NT2/D1 (cell line): ENCODE results near the gene PRTFDC1.

Experiments used
- SUZ12 ChIP-seq: IDR thresholded peaks from 2 replicates; pipeline ENCODE4 v1.6.1; 2011; ENCODE audit not compliant: insufficient read length, insufficient read depth; ENCODE audit errors: extremely low read depth
- YY1 ChIP-seq: IDR thresholded peaks from 2 replicates; pipeline ENCODE4 v1.6.1; 2011; ENCODE audit not compliant: insufficient read length, insufficient read depth
- ZNF274 ChIP-seq: IDR thresholded peaks from 2 replicates; pipeline ENCODE4 v1.6.1; 2011; ENCODE audit warnings: mild to moderate bottlenecking, low read depth, low read length

DNA sequence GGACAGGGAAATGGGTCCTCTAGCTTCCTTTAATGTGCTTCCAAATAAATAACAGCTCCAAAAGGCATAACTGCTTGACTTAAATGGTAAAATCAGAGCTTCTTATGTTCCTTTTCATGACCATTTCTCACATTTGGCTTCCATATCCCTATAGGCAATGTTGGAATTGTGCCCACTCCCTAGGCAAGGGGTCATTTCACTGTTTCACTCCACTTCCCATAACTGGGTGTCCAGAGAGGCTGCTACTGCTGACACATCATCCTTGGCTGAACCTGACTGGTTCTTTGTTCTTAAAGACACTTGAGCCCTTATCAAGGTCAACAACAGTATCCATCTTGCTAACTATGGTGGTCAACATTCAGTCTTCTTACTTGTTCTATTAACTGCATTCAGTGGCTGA, 37.1 kb downstream of the PRTFDC1 start:
- no peak for TF ChIP-seq YY1
- no peak for TF ChIP-seq ZNF274
- no peak for TF ChIP-seq SUZ12
